ENCODE data around the gene DCAF12. TPM values are rescaled to one million over a fixed set of nuclear protein-coding genes. Genes with fewer than 3 reads are reported as not detected.

The DCAF12 gene
- total and polyA plus RNA-seq, 10 donors: 5.6 to 107 (median 38.4) TPM

DNA sequence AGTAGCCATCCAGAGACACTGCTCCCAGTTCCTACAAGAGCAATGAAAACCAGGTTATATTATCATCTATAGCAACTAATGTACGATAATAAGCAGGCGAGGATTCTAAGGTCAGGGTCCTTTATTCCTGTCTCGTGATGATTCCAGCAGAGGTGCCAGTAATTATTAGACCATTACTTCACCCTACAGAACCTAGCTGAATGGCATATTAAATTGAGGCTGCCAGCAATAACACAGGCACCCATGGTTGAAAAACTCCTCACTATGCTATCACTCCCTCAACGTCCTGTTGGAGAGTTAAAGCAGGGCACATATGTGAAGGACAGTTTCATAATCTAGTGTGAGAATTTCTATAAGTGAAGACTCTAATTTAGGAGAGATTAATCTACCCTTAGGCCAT, 29.7 kb downstream of the DCAF12 start:
- no peaks in the 10 kb centered on the region for H3K9me3 ChIP-seq
- no peak overlapping the region for H3K27ac ChIP-seq
- DNase-seq: no peak
- H3K4me1 ChIP-seq: no peaks in the 10 kb centered on the region
- WGBS, 5 donors: 85 to 95% (median 89%) methylated on average over 4 of the region's 4 CpGs
- H3K36me3 ChIP-seq: peaks cover 11 to 100% (median 79%) of the 10 kb centered on the region in 6 donors
- intact Hi-C loops (cut with DNase I; ENCODE audit: low total_unique reads): no loop called here
- TF ChIP-seq POLR2AphosphoS5 (IDR thresholded peaks at IDR 0.05) (no peak), POLR2A (IDR thresholded peaks at IDR 0.05) (no peak)
- TF ChIP-seq, protein P1, sequence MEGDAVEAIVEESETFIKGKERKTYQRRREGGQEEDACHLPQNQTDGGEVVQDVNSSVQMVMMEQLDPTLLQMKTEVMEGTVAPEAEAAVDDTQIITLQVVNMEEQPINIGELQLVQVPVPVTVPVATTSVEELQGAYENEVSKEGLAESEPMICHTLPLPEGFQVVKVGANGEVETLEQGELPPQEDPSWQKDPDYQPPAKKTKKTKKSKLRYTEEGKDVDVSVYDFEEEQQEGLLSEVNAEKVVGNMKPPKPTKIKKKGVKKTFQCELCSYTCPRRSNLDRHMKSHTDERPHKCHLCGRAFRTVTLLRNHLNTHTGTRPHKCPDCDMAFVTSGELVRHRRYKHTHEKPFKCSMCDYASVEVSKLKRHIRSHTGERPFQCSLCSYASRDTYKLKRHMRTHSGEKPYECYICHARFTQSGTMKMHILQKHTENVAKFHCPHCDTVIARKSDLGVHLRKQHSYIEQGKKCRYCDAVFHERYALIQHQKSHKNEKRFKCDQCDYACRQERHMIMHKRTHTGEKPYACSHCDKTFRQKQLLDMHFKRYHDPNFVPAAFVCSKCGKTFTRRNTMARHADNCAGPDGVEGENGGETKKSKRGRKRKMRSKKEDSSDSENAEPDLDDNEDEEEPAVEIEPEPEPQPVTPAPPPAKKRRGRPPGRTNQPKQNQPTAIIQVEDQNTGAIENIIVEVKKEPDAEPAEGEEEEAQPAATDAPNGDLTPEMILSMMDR (IDR thresholded peaks at IDR 0.05 in 8 of 11, conservative IDR thresholded peaks at IDR 0.05 in 3 of 11): no peak
- no peak overlapping the region for H3K4me3 ChIP-seq
- H3K27me3 ChIP-seq (replicated peaks in 1 of 7): peaks cover 0 to 11% (median 0%) of the 10 kb centered on the region in 7 donors

- no peaks in the 10 kb centered on the region for H3K9me3 ChIP-seq
- DNase-seq: no peak
- peaks cover 13 to 100% (median 89%) of the 10 kb centered on the region in 6 donors for H3K36me3 ChIP-seq
- no peak overlapping the region for H3K27ac ChIP-seq
- H3K4me1 ChIP-seq: no peaks in the 10 kb centered on the region
- H3K27me3 ChIP-seq (replicated peaks in 1 of 7): no peaks in the 10 kb centered on the region
- 93 to 97% (median 95%) methylated on average over 5 of the region's 5 CpGs for WGBS, 5 donors
- no peak overlapping the region for H3K4me3 ChIP-seq
- TF ChIP-seq POLR2A (IDR thresholded peaks at IDR 0.05): no peak
- TF ChIP-seq, protein P1 (IDR thresholded peaks at IDR 0.05 in 8 of 11, conservative IDR thresholded peaks at IDR 0.05 in 3 of 11): no peak
- no peak for TF ChIP-seq POLR2AphosphoS5 (IDR thresholded peaks at IDR 0.05)
- intact Hi-C loops (cut with DNase I; ENCODE audit: low total_unique reads): no loop called here
These were observed 32.9 kb downstream of the DCAF12 start for GRCh38 chr9:34093578-34093977.

- 89 to 96% (median 95%) methylated on average over 6 to 7 of the region's 7 CpGs for WGBS, 5 donors
These were observed 37.2 kb downstream of the DCAF12 start for GRCh38 chr9:34089311-34089710.

GRCh38 chr9:34087370-34087769, 39.1 kb downstream of the DCAF12 start:
- intact Hi-C loops (cut with DNase I; ENCODE audit: low total_unique reads): no loop called here
- peaks cover 2 to 81% (median 64%) of the 10 kb centered on the region in 6 donors for H3K36me3 ChIP-seq
- no peaks in the 10 kb centered on the region for H3K4me1 ChIP-seq
- TF ChIP-seq, protein P1 (IDR thresholded peaks at IDR 0.05 in 8 of 11, conservative IDR thresholded peaks at IDR 0.05 in 3 of 11): no peak
- H3K4me3 ChIP-seq: no peak overlapping the region
- 0 to 37% (median 20%) methylated on average over 1 of the region's 1 CpG for WGBS, 5 donors
- H3K27ac ChIP-seq: peak overlapping the region in 1 of 8 donors; percentile 4
- DNase-seq: peak; percentile 21
- no peaks in the 10 kb centered on the region for H3K9me3 ChIP-seq
- no peaks in the 10 kb centered on the region for H3K27me3 ChIP-seq (replicated peaks in 1 of 7)

More at GRCh38 chr9:34089311-34089710, 37.2 kb downstream of the DCAF12 start:
- TF ChIP-seq POLR2A (IDR thresholded peaks at IDR 0.05): no peak
- no peak for TF ChIP-seq POLR2AphosphoS5 (IDR thresholded peaks at IDR 0.05)
- TF ChIP-seq, protein P1 (IDR thresholded peaks at IDR 0.05 in 8 of 11, conservative IDR thresholded peaks at IDR 0.05 in 3 of 11): no peak
- Histone ChIP-seq H3K9me3 (no peaks in the 10 kb centered on the region), H3K4me1 (no peaks in the 10 kb centered on the region), H3K27me3 (replicated peaks in 1 of 7) (no peaks in the 10 kb centered on the region), H3K36me3 (peaks cover 4 to 100% (median 80%) of the 10 kb centered on the region in 6 donors), H3K27ac (no peak overlapping the region), H3K4me3 (no peak overlapping the region)
- intact Hi-C loops (cut with DNase I; ENCODE audit: low total_unique reads): no loop called here
- DNase-seq: peak; percentile 30
